HCT116 (cell line): Measurements from ENCODE around the gene PBLD. TPM values are rescaled to one million over a fixed set of nuclear protein-coding genes. Genes with fewer than 3 reads are reported as not detected.

Experiments used
- ATAC-seq: fragments of 200-7000 bp; cut with Tn5 transposase; 2 replicates; pipeline ENCODE4 v1.9.1; 2020; ENCODE audit warnings: mild to moderate bottlenecking, moderate library complexity
- BruUV-seq: library from RNA; stranded (reverse); fragments of 400-500 nt; replicated peaks from 2 replicates; lab custom pipeline; 2021; lab: Mats Ljungman, UMichigan
- CTCF ChIA-PET: fragments of 300-600 bp; sonication (Branson Sonifier 250); formaldehyde crosslinking; loops from one replicate; lab custom pipeline; 2021; ENCODE audit warnings: antibody characterized with exemption; lab: Charles Lee
- POLR2A ChIA-PET: fragments of 300-600, 350-600 bp; sonication (Branson Sonifier 250); formaldehyde crosslinking; loops from one replicate; lab custom pipeline; 2021; ENCODE audit warnings: antibody characterized with exemption; lab: Charles Lee
- RAD21 ChIA-PET, 2 experiments: fragments of 300-600 bp; sonication (Branson Sonifier 250); formaldehyde crosslinking; loops; one replicate each; lab custom pipeline; 2023; ENCODE audit warnings: low total read pairs in 2 of 2; ENCODE audit not compliant: uncharacterized antibody in 2 of 2, unreplicated experiment in 2 of 2, low non-redundant PET in 1 of 2; lab: Charles Lee
- DNase-seq: peaks from one replicate; pipeline ENCODE4 v3.0.0-alpha.2; 2010; ENCODE audit warnings: low read depth, low spot score
- H2AFZ ChIP-seq: fragments of 200-600 bp; shearing (Covaris generic), sonication (generic); 2 replicates; pipeline ENCODE4 v1.6.1; 2017; ENCODE audit warnings: low read depth, mixed run types, mixed read lengths, antibody characterized with exemption, low read length; ENCODE audit not compliant: poor library complexity, severe bottlenecking
- H3K27ac ChIP-seq: 2 replicates; pipeline ENCODE4 v1.5.1; 2012; ENCODE audit warnings: low read depth, low read length
- H3K27me3 ChIP-seq: fragments of 200-600 bp; sonication (generic); 2 replicates; pipeline ENCODE4 v1.6.1; 2016; ENCODE audit warnings: mixed run types, low read length, mixed read lengths; ENCODE audit not compliant: insufficient read depth
- H3K36me3 ChIP-seq, 2 experiments: fragments of 200-500 bp in 1 of 2; fragments of 200-600 bp in 1 of 2; sonication (Bioruptor generic) in 1 of 2; sonication (generic) in 1 of 2; 2 replicates each; pipeline versions ENCODE4 v1.5.1 to v1.6.1; 2014 to 2016; ENCODE audit warnings: low read length in 2 of 2, inconsistent platforms in 1 of 2, mixed read lengths in 1 of 2, mixed run types in 1 of 2; ENCODE audit not compliant: insufficient read depth in 2 of 2, control insufficient read depth in 1 of 2
- H3K4me1 ChIP-seq, 2 experiments: fragments of 200-600 bp in 1 of 2; sonication (generic) in 1 of 2; 2 replicates each; pipeline versions ENCODE4 v1.5.1 to v1.6.1; 2012 to 2017; ENCODE audit warnings: low read length in 2 of 2, inconsistent platforms in 1 of 2, mild to moderate bottlenecking in 1 of 2, mixed read lengths in 1 of 2, mixed run types in 1 of 2, moderate library complexity in 1 of 2; ENCODE audit not compliant: insufficient read depth in 2 of 2, control insufficient read depth in 1 of 2
- H3K4me2 ChIP-seq: fragments of 200-600 bp; sonication (generic); 2 replicates; pipeline ENCODE4 v1.6.1; 2017; ENCODE audit warnings: mixed run types, low read length, mixed read lengths
- H3K4me3 ChIP-seq, 2 experiments: fragments of 200-600 bp in 1 of 2; sonication (generic) in 1 of 2; replicated peaks in 1 of 2; 2 replicates each; pipeline ENCODE4 v1.5.1; 2011 to 2016; ENCODE audit warnings: low read length in 2 of 2, control low read depth in 1 of 2, low read depth in 1 of 2, mild to moderate bottlenecking in 1 of 2, mixed read lengths in 1 of 2, mixed run types in 1 of 2
- H3K79me2 ChIP-seq: fragments of 200-600 bp; sonication (generic); 2 replicates; pipeline ENCODE4 v1.6.1; 2017; ENCODE audit warnings: mild to moderate bottlenecking, mixed run types, low read length, moderate library complexity, mixed read lengths; ENCODE audit not compliant: insufficient read depth
- H3K9ac ChIP-seq: fragments of 200-600 bp; sonication (generic); 2 replicates; pipeline ENCODE4 v1.6.1; 2016; ENCODE audit warnings: low read length, mixed read lengths
- H3K9me2 ChIP-seq: fragments of 200-600 bp; sonication (generic), shearing (Covaris generic); 2 replicates; pipeline ENCODE4 v1.6.1; 2017; ENCODE audit warnings: mixed run types, mild to moderate bottlenecking, moderate library complexity; ENCODE audit not compliant: insufficient read depth
- H3K9me3 ChIP-seq, 2 experiments: fragments of 200-500 bp in 1 of 2; fragments of 200-600 bp in 1 of 2; sonication (Bioruptor generic) in 1 of 2; sonication (generic) in 1 of 2; 2 replicates each; pipeline ENCODE4 v1.6.1; 2014 to 2017; ENCODE audit warnings: low read length in 2 of 2, mixed read lengths in 2 of 2, inconsistent platforms in 1 of 2, low read depth in 1 of 2, mild to moderate bottlenecking in 1 of 2, mixed run types in 1 of 2, moderate library complexity in 1 of 2; ENCODE audit not compliant: control insufficient read depth in 1 of 2, insufficient read depth in 1 of 2
- H4K20me1 ChIP-seq: fragments of 200-600 bp; sonication (generic), shearing (Covaris generic); 2 replicates; pipeline ENCODE4 v1.6.1; 2017; ENCODE audit warnings: mixed run types, mild to moderate bottlenecking, moderate library complexity; ENCODE audit not compliant: insufficient read depth
- EZH2 ChIP-seq: fragments of 200-600 bp; sonication (generic); IDR thresholded peaks from 2 replicates; pipeline ENCODE4 v1.6.1; 2017; ENCODE audit warnings: antibody characterized with exemption, mixed run types
- EZH2phosphoT487 ChIP-seq: fragments of 200-600 bp; IDR thresholded peaks from 2 replicates; pipeline ENCODE4 v1.6.1; 2018; ENCODE audit warnings: antibody characterized with exemption, borderline replicate concordance
- FOSL1 ChIP-seq: IDR thresholded peaks from 2 replicates; pipeline ENCODE4 v1.6.1; 2012; ENCODE audit warnings: low read depth
- POLR2A ChIP-seq: IDR thresholded peaks from 2 replicates; pipeline ENCODE4 v1.7.0; 2011; ENCODE audit warnings: borderline replicate concordance; ENCODE audit not compliant: insufficient read depth, insufficient read length; ENCODE audit errors: extremely low read depth
- SRF ChIP-seq: IDR thresholded peaks from 2 replicates; pipeline ENCODE4 v1.6.1; 2012; ENCODE audit warnings: low read depth
- TCF7L2 ChIP-seq: IDR thresholded peaks from 2 replicates; pipeline ENCODE4 v1.7.0; 2011; ENCODE audit warnings: borderline replicate concordance, inconsistent platforms; ENCODE audit not compliant: insufficient read depth, insufficient read length; ENCODE audit errors: extremely low read depth
- YY1 ChIP-seq: IDR thresholded peaks from 2 replicates; pipeline ENCODE4 v1.6.1; 2011; ENCODE audit warnings: low read length, low read depth, moderate library complexity, mild to moderate bottlenecking; ENCODE audit not compliant: insufficient replicate concordance; ENCODE audit errors: extremely low read depth
- intact Hi-C: fragments of 100-400 bp; cut with micrococcal nuclease; formaldehyde crosslinking; loops from 2 replicates; pipeline ENCODE4 v1.10.0; 2022
- total RNA-seq: library from RNA; stranded (reverse); gene quantifications from one replicate; pipeline ENCODE4 v1.2.1, GENCODE V29; 2021; ENCODE audit not compliant: unreplicated experiment
- TF ChIP-seq, protein P1 (sequence below), 3 experiments: fragments of 200-600 bp in 1 of 3; sonication (generic) in 1 of 3; IDR thresholded peaks in 2 of 3; conservative IDR thresholded peaks in 1 of 3; 2 replicates each; pipeline ENCODE4 v1.5.1; 2012 to 2017; ENCODE audit warnings: low read depth in 2 of 3, low read length in 2 of 3, antibody characterized with exemption in 1 of 3, borderline replicate concordance in 1 of 3, control low read depth in 1 of 3, mild to moderate bottlenecking in 1 of 3, mixed read lengths in 1 of 3, mixed run types in 1 of 3, moderate library complexity in 1 of 3; ENCODE audit not compliant: insufficient read depth in 1 of 3

PBLD gene
- total RNA-seq, 1 experiment from 2014 or later, result 2.2 TPM

DNA sequence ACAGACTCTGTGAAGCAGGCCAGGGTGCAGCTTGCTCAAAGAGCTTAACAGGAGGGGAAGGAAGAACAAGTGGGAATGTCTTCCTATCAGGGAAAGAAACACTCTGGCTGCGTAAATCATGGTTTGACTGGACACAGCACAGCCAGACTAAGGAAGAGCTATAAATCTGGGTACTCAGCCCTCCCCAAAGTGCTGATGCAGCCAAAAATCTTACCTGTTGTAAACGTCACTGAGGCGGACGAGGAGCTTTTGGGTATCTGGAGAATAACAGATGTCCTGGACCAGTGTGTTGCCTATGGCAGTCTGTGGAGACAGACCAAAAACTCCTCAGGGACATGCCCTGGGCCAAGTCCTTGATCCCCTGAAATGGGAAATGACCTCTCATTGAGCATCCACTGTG is 44.0 kb downstream of the PBLD start (continued):
- TF ChIP-seq POLR2A, result no peak
- no peak for TF ChIP-seq EZH2phosphoT487
- TF ChIP-seq, protein P1, sequence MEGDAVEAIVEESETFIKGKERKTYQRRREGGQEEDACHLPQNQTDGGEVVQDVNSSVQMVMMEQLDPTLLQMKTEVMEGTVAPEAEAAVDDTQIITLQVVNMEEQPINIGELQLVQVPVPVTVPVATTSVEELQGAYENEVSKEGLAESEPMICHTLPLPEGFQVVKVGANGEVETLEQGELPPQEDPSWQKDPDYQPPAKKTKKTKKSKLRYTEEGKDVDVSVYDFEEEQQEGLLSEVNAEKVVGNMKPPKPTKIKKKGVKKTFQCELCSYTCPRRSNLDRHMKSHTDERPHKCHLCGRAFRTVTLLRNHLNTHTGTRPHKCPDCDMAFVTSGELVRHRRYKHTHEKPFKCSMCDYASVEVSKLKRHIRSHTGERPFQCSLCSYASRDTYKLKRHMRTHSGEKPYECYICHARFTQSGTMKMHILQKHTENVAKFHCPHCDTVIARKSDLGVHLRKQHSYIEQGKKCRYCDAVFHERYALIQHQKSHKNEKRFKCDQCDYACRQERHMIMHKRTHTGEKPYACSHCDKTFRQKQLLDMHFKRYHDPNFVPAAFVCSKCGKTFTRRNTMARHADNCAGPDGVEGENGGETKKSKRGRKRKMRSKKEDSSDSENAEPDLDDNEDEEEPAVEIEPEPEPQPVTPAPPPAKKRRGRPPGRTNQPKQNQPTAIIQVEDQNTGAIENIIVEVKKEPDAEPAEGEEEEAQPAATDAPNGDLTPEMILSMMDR (IDR thresholded peaks at IDR 0.05 in 2 of 3, conservative IDR thresholded peaks at IDR 0.05 in 1 of 3; ENCODE audit: borderline replicate concordance in 1 of 3, insufficient read depth in 1 of 3, low read depth in 2 of 3, low read length in 2 of 3), result no peak
- no peak for TF ChIP-seq TCF7L2

- no peak overlapping the region for H3K27ac ChIP-seq
- no peak for DNase-seq
- no peak overlapping the region for H2AFZ ChIP-seq
- H3K9ac ChIP-seq, result no peak overlapping the region
- H3K4me2 ChIP-seq, result no peak overlapping the region
- no TSS peak for BruUV-seq
- no peaks in the 10 kb centered on the region for H3K79me2 ChIP-seq
- no peaks in the 10 kb centered on the region for H3K9me3 ChIP-seq
- H3K4me1 ChIP-seq, result no peaks in the 10 kb centered on the region
- POLR2A ChIA-PET, result no interaction called here
- no peaks in the 10 kb centered on the region for H4K20me1 ChIP-seq
- ATAC-seq, result no peak
- TF ChIP-seq EZH2 (no peak), YY1 (no peak), TCF7L2 (no peak), SRF (no peak), FOSL1 (no peak)
- TF ChIP-seq, protein P1 (IDR thresholded peaks at IDR 0.05 in 2 of 3, conservative IDR thresholded peaks at IDR 0.05 in 1 of 3; ENCODE audit: borderline replicate concordance in 1 of 3, insufficient read depth in 1 of 3, low read depth in 2 of 3, low read length in 2 of 3), result no peak
- intact Hi-C loops, result no loop called here
- no peaks in the 10 kb centered on the region for H3K36me3 ChIP-seq
- H3K27me3 ChIP-seq, result no peaks in the 10 kb centered on the region
- RAD21 ChIA-PET, result no interaction called here
- CTCF ChIA-PET, result interaction anchor here (0.9 kb wide), 1 partner anchor 71 kb away, joined by 4 read pairs; no protein-coding TSS in a partner anchor
- no peaks in the 10 kb centered on the region for H3K9me2 ChIP-seq
- no peak overlapping the region for H3K4me3 ChIP-seq
These were observed 48.4 kb downstream of the PBLD start for GRCh38 chr10:68284062-68285001.
